Omental fat pad (tissue), 4 donors: Measurements from ENCODE around the gene FCMR. TPM values are rescaled to one million over a fixed set of nuclear protein-coding genes. Genes with fewer than 3 reads are reported as not detected.

ENCODE experiments used
- ATAC-seq: fragments of 150-250 bp; one replicate; pipeline ENCODE4 v1.9.1; 2016; ENCODE audit warnings: mild to moderate bottlenecking, moderate library complexity; ENCODE audit not compliant: low FRiP score
- DNase-seq: peaks from one replicate; pipeline ENCODE4 v3.0.0-alpha.2; 2019; ENCODE audit warnings: low spot score
- total RNA-seq, 4 donors: library from RNA; depleted of rRNA; stranded (reverse); fragments of >200 nt; gene quantifications; one replicate each; pipeline ENCODE4 v1.1.0, GENCODE V29; 2016
- TF ChIP-seq, protein P1 (sequence below), 3 donors: fragments of 450-650 bp; IDR thresholded peaks; one replicate each; pipeline ENCODE4 v1.5.1; 2016 to 2017; ENCODE audit warnings: antibody characterized with exemption in 3 of 3, mild to moderate bottlenecking in 3 of 3, moderate library complexity in 2 of 3

FCMR gene
- total RNA-seq, 4 donors from 2014 or later = 3.2 to 23.2 (median 9.0) TPM

DNA sequence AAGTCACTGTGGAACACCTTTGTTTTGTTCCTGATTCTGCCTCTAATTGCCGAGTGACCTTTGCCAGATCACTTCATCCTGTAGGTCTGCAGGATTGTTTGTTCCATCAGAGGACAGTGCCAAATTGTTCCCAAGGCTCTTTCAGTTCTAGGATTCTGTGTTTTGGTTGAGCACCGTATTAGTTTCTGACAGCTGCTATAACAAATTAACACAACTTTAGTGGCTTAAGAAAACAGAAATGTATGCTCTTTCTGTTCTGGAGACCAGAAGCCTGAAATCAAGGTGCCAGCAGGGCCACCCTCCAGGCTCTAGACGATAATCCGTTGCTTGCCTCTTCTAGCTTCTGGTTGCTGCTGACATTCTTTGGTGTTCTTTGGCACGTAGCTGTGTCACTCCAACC lies 27.9 kb upstream of the FCMR start:
- DNase-seq = no peak
- TF ChIP-seq, protein P1, sequence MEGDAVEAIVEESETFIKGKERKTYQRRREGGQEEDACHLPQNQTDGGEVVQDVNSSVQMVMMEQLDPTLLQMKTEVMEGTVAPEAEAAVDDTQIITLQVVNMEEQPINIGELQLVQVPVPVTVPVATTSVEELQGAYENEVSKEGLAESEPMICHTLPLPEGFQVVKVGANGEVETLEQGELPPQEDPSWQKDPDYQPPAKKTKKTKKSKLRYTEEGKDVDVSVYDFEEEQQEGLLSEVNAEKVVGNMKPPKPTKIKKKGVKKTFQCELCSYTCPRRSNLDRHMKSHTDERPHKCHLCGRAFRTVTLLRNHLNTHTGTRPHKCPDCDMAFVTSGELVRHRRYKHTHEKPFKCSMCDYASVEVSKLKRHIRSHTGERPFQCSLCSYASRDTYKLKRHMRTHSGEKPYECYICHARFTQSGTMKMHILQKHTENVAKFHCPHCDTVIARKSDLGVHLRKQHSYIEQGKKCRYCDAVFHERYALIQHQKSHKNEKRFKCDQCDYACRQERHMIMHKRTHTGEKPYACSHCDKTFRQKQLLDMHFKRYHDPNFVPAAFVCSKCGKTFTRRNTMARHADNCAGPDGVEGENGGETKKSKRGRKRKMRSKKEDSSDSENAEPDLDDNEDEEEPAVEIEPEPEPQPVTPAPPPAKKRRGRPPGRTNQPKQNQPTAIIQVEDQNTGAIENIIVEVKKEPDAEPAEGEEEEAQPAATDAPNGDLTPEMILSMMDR (IDR thresholded peaks at IDR 0.05) = no peak
- ATAC-seq = no peak

DNA sequence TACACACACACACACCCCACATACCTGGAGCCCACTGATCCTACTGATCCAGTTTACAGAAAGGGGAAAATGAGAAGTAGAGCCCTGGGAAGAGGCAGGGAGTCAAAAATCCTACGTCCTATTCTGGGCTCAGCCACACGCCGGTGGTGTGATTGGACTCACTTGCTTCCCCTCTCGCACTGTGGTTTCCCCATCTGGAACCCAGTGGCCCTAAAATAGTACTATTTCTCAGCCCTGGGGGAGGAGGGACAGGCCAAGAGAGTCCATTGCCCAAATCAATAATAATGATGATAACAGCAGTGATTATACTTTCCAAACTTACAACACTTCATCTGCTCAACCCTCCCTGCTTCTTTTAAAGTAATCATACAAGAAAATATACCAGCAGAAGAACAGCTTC lies 27.5 kb upstream of the FCMR start:
- ATAC-seq (no peak), DNase-seq (no peak)
- TF ChIP-seq, protein P1 (IDR thresholded peaks at IDR 0.05) = no peak

DNA sequence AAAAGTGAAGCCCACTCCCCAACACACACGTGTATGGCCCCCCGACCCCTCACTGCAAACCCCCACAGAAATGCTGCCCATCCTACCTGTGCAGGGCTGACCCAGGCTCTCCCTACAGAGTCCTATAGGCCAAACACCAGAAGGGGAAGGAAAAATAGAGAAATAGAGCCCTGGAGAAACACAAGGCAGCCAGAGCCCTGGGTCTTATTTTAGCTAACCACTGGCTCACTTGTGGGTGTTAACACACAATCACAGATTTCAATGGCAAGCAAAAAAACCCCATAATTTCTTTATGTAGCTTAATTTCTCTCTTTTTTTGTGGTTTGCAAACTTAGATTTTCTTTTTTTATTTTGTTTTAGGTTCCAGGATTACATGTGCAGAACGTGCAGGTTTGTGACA lies 25.5 kb upstream of the FCMR start:
- DNase-seq (no peak), ATAC-seq (no peak)
- TF ChIP-seq, protein P1 (IDR thresholded peaks at IDR 0.05) = no peak

DNA sequence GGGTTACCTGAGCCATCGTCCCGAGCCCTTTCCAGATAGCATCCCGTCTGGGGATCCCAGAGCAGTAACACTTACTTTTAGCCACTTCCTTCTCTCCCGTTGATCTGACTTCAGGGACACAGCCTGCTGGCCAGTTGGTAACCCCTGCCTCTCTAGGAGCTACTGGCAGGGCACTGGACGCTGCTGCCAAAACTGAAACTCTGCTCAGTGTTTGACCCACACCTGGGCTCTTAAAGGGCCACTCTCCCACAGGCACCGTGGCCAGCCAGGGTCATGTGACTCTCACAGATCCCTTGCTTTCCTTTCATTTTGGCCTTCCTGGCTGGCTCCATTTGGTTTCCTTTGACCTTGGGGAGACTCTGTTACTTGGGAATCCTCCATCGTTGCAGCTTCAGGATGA lies 24.5 kb upstream of the FCMR start, which contains the start of gene PIGR:
Gene PIGR, minus strand, starts transcription at position 206 of the 400 bp plus-strand sequence. CDS start 5,935 bp downstream, outside the sequence.
- ATAC-seq = no peak
- TF ChIP-seq, protein P1 (IDR thresholded peaks at IDR 0.05) = no peak
- DNase-seq = no peak

DNA sequence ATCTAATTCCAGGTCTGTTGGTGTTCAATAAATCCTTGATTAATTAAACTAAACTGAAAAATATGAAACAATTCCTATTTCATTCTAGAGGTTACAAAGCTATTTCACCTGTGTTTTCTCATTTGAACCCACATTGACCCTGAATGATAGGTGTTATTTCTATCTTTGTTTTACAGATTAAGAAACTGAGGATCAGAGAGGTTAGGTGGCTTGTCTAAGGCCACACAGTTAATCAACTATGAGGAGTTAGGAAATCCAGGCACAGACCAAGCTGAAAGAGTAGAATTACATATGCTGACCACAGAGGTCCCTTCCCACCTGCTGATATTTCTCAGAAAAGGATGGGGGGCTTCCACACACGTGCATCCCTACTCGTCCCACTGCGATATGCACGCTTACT lies 24.0 kb upstream of the FCMR start:
- TF ChIP-seq, protein P1 (IDR thresholded peaks at IDR 0.05) = no peak
- no peak for ATAC-seq
- no peak for DNase-seq

DNA sequence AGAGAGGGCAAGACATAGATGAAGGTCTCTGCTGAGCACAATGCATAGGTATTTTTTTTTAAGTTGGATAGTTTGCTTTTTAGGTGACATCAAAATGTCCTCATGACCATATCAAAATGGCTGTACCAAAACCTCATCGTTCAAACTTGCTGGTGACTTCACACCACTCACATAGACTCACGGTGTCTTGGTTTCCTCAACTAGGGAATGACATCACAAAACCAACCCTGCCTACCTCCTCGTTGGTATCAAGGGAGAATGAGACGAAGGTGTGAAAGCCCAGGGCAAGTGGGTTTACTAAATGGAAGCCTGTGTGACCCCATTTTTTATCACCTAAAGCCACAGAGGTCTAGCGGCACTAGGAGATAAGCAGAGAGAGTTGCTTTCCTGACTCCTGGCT lies 23.0 kb upstream of the FCMR start:
- TF ChIP-seq, protein P1 (IDR thresholded peaks at IDR 0.05) = no peak
- ATAC-seq = no peak
- DNase-seq = no peak

DNA sequence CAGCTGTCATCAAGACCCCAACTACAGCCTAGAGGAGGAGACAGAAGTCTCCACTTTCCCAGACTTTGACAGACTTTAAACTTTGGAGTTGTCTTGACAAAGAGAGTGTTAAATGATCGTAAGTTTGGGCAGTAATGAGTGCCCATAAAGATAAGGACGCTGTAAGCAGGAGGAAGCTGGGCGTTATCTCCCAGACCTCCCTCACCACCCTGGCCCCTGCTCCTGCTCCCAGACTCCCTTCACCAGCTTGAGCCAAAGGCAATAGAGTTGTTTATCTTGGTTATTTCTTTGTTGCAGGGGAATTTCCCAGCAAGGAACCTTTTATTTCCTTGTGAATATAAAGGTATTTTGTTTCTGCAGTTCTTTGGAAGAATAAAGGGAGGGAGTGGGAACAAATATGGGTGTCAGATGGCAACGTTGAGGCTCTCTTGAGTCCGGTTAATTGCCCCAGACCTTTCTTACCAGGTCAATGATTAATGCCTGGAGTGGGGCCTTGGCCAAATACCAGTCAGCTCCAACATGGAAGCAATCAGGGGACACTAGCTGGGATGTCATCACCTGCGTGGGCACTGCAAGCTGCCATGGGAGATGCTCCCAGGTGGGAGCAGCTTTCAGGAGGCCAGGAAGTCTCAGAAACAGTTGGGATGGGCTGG lies 20.2 kb upstream of the FCMR start:
- no peak for ATAC-seq
- TF ChIP-seq, protein P1 (IDR thresholded peaks at IDR 0.05) = no peak

More for the DNA sequence above, 20.2 kb upstream of the FCMR start:
- DNase-seq = no peak
